ENCODE data around the gene IGF2R. TPM values are rescaled to one million over a fixed set of nuclear protein-coding genes. Genes with fewer than 3 reads are reported as not detected.

Gene IGF2R
- total RNA-seq, 1 donor from 2014 or later = 239 TPM

DNA sequence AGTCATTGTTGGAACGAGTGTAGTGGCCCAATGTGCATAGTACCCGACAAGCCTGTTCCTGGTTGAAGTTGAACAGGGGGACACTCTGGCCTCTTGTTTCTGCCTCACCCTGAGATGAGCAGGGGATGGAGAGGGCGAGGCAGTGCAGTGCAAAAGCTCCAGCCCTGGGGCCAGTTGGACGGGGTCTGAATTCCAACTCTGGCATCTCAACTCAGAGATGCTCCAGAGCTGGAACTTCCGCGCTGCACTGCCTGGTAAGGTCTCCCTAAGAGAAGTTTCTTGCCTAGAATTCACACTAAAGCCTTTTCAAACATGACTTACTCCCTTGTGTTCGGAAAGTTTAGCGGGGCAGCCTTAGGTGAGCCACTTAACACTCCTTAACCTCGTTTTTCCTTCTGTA lies 80.5 kb downstream of the IGF2R start:
- DNase-seq = no peak

DNA sequence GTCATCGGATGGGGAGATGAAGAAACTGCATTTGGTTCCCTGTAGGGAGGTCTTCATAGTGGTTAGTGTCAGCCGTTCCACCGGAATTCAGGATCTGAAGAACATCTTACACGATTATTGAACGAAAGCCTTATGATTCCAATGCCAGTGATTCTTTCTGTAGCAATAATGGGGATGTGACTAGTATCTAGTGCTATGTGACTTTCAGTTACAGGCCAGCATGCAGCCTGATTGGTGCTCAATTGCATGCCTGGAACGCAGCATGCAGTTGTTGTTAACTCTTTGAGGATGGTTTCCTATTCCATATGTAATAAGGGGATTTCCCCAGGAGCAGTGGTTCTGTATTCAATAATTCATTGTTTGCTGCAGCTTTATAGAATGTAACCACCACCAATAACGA lies 81.1 kb downstream of the IGF2R start:
- no peak for DNase-seq

- DNase-seq = no peak
Observed at GRCh38 chr6:160051390-160051789, 82.5 kb downstream of the IGF2R start.

GRCh38 chr6:160054271-160054670 lies 85.4 kb downstream of the IGF2R start:
- DNase-seq = no peak

DNA sequence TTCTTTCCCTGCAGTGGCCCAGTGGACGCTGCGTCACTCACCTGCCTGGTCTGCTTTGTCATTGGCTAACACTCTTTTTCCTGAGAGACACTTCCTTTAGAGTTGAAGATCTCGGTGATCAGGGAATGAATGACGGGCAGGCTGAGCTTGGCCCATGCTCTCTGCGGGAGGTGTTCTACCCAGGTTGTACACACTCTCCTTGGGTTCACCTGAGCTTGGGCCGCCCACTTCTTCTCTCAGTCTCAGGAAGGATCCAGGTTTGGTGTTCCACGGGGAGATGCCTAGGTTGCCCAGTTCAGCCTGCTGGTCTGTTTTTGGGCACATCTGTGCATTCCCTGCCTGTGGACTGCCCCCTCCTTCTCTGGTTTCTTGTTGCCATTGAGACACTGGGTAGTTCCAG lies 86.0 kb downstream of the IGF2R start:
- DNase-seq = no peak

DNA sequence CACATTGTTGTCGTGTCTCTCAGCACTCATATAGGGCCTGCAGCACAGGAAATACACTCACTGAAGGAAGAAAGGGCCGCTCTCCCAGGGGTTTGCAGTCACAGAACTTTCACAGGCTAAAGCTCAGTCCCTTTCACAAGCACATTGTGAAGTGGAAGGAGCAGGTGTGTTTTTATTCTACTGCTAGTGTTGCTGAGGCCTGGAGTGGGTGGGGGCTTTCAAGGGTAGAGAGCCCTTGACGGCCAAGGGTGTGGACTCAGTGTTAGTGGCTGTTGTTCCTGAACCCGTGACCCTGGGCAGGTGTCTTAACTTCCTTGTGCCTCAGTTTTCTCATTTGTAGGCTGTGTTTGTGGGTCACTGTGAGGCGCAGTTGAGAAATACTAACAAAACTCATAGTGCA lies 86.5 kb downstream of the IGF2R start:
- DNase-seq = no peak

DNA sequence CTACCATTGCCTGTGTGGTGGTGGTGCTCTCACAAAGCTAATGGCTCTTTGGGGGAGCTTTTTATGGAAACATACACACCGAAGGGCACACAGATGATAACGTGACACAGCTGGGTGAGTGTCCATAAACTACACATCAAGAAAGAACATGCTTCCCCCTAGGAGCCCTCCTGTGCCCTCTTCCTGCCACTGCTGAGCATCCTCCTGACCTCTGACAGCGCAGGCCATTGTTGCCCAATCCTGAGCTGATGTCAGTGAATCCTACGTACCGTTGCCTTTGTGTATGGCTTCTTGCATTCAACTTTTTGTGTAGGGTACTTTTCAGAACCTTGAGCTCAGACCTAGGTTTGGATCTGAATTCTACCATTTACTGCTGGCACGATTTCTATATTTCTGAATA lies 86.9 kb downstream of the IGF2R start:
- DNase-seq = no peak

GRCh38 chr6:160057080-160057479 lies 88.2 kb downstream of the IGF2R start:
- no peak for DNase-seq

GRCh38 chr6:160058603-160059215 lies 89.8 kb downstream of the IGF2R start:
- no peak for DNase-seq

DNA sequence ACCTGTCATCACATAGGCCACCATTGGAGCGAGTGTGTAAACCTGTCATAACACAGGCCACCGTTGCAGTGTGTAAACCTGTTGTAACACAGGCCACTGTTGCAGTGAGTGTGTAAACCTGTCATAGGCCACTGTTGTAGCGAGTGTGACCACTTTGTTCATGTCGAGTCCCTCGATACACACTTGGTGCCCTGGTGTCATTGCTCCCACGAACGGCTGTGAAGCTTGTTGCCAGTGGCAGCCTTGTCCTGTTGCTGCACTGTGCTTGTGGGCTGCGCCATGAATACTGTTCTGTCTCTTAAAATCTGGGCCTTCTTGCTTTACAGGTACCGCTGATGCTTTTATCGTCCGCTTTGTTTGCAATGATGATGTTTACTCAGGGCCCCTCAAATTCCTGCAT lies 91.3 kb downstream of the IGF2R start:
- no peak for DNase-seq

- DNase-seq = no peak
Observed at GRCh38 chr6:160060920-160061447, 92.1 kb downstream of the IGF2R start.

DNA sequence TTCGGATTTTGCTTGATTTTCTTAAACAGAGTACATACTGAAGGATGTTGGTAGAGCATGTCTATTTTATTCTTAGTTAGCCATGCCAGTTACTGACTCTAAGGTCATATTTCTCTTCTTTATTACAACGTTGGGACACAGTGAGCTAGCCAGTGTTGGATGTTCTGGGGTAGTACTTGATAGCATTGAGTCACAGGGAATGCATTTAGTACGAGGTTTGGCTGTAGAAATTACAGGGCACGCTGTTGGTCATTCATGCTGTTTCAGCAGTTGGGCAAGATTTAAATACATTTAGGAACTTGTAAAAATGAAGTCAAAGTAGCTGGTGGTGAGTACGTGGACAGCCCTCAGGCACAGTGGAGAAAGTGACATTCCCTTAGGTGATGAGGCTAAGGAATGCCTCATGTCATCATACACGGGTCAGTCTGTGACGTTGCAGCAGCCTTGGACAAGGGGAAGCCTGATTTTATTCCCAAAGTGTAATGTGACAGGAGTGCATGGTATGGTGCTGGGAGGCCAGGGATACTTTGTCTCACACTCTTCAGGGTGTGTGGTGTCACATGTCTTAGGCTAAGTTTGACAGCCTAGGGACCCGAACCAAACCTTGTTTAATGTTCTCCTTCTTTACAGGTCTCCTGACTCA lies 95.0 kb downstream of the IGF2R start:
- DNase-seq = no peak

DNA sequence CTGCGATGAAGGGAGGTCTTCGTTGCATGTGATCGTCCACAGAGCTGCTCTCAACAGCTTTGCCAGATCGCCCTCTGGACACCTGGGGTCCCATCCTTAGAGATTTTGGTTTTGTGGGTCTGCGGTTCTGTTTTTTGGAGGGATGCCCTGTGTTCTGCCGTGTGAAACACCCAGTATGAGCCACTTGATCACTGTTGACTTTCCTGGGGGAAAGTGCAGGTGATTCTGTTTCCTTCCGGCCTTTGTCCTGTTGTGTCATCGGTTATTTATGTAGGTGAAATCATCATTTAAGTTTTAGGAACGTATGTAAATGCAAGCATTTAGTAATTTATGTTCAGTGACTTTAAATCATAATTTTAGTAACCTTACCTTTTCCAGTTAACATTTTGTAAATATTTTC lies 96.3 kb downstream of the IGF2R start:
- DNase-seq = no peak

GRCh38 chr6:160067564-160067963 lies 98.7 kb downstream of the IGF2R start:
- no peak for DNase-seq

DNA sequence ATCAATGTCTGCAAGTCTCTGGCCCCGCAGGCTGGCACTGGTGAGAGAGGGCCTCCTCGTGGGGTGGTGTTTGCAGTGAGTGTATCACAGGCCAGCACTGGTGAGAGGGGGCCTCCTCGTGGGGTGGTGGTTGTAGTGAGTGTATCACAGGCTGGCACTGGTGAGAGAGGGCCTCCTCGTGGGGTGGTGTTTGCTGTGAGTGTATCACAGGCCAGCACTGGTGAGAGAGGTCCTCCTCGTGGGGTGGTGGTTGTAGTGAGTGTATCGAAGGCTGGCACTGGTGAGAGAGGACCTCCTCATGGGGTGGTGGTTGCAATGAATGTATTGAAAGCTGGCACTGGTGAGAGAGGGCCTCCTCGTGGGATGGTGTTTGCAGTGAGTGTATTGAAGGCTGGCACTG lies 99.5 kb downstream of the IGF2R start:
- no peak for DNase-seq

GRCh38 chr6:160069050-160069454 lies 100.2 kb downstream of the IGF2R start:
- no peak for DNase-seq

GRCh38 chr6:160069459-160069858 lies 100.6 kb downstream of the IGF2R start:
- no peak for DNase-seq

- DNase-seq = no peak
Observed at GRCh38 chr6:160070427-160070826, 101.5 kb downstream of the IGF2R start.

- no peak for DNase-seq
Observed at GRCh38 chr6:160070831-160071230, 101.9 kb downstream of the IGF2R start.

GRCh38 chr6:160071805-160072690 lies 103.2 kb downstream of the IGF2R start:
- DNase-seq = peak; percentile 13

DNA sequence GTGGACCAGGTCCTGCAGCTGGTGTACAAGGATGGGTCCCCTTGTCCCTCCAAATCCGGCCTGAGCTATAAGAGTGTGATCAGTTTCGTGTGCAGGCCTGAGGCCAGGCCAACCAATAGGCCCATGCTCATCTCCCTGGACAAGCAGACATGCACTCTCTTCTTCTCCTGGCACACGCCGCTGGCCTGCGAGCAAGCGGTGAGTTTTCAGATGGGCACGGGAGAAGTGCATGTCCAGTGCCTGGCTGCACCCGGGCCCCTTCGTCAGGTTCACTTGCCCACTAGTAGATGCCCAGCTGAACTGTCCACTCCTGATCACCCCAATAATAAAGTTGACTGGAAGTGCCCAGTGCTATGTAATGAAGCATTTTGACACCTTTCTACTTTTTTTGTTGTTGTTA lies 104.4 kb downstream of the IGF2R start:
- no peak for DNase-seq

DNA sequence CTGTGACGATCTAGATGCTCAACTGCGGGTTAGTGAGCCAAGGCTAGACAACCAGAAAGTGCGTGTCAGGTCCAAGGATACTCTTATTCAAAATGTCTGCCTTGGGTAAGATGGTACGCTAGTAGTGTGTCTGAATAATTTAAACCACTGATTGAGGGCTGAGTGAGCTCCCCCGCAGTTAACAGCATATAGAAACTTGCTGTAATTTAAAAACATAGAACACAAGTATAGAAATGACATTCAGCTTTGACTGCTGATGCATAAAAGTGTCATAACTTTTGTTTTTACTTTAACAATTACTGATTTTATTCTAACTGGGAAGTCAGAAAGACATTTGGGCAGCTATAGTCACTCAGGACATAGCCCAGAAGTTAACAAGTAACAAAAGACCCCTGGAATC lies 107.1 kb downstream of the IGF2R start:
- DNase-seq = no peak

- DNase-seq = no peak
Observed at GRCh38 chr6:160077024-160077423, 108.1 kb downstream of the IGF2R start.
